Measurements from ENCODE around the gene PALM.

Gene PALM

GRCh38 chr19:703329-703650 is 5.4 kb upstream of the PALM start:
- DNase-seq = no peak

- DNase-seq = peak in 11 of 56 donors; percentile 10 to 76 (median 23)
Observed at GRCh38 chr19:703651-704446, 4.9 kb upstream of the PALM start.

- DNase-seq = no peak
Observed at GRCh38 chr19:704447-704741, 4.3 kb upstream of the PALM start.

GRCh38 chr19:709196-709964 is 645 bp downstream of the PALM start:
- peak in 1 of 56 donors; percentile 6 for DNase-seq

- DNase-seq = peak in 27 of 56 donors; percentile 4 to 65 (median 23)
Observed at GRCh38 chr19:709965-710571, 1.3 kb downstream of the PALM start.

GRCh38 chr19:710767-711166 is 2.0 kb downstream of the PALM start:
- peak in 3 of 56 donors; percentile 12 to 37 (median 19) for DNase-seq

GRCh38 chr19:711254-711653 is 2.5 kb downstream of the PALM start:
- DNase-seq = no peak

GRCh38 chr19:715347-715746 is 6.6 kb downstream of the PALM start:
- DNase-seq = no peak

- DNase-seq = peak in 19 of 56 donors; percentile 16 to 64 (median 33)
Observed at GRCh38 chr19:718251-718951, 9.7 kb downstream of the PALM start.

GRCh38 chr19:718991-719512 is 10.3 kb downstream of the PALM start:
- peak in 44 of 56 donors; percentile 14 to 84 (median 48) for DNase-seq

- DNase-seq = peak in 28 of 56 donors; percentile 13 to 68 (median 38)
Observed at GRCh38 chr19:719636-720344, 11.1 kb downstream of the PALM start.

GRCh38 chr19:720345-721160 is 11.8 kb downstream of the PALM start:
- peak in 49 of 56 donors; percentile 4 to 84 (median 59) for DNase-seq

GRCh38 chr19:722553-723101 is 13.9 kb downstream of the PALM start:
- DNase-seq = peak in 4 of 56 donors; percentile 12 to 36 (median 22)

- DNase-seq = no peak
Observed at GRCh38 chr19:723247-723646, 14.5 kb downstream of the PALM start.

- no peak for DNase-seq
Observed at GRCh38 chr19:723714-724113, 15.0 kb downstream of the PALM start.

- no peak for DNase-seq
Observed at GRCh38 chr19:725461-726089, 16.8 kb downstream of the PALM start.

- DNase-seq = peak in 4 of 56 donors; percentile 5 to 32 (median 14)
Observed at GRCh38 chr19:726993-727956, 18.5 kb downstream of the PALM start.

GRCh38 chr19:728011-728410 is 19.3 kb downstream of the PALM start:
- no peak for DNase-seq
